Measurements from ENCODE around the gene AFF3.

DNA sequence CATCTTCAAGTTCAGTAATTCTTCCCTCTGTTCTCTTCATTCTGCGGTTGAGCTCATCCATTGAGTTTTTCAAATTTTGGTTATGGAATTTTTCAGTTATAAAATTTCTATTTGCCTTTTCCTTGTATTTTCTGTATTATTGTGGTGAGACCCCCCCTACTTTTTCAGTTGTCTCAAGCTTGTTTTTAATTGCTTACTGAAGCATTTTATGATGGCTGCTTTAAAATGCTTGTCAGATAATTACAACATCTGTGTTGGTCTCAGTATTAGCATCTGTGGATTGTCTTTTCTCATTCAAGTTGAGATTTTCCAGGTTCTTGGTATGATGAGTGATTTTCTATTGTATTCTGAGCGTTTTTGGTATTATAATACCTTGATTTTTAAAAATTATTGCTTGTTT, 531.4 kb downstream of the AFF3 start:
- no peak for TF ChIP-seq POLR2A (IDR thresholded peaks at IDR 0.05)
- TF ChIP-seq, protein P1, sequence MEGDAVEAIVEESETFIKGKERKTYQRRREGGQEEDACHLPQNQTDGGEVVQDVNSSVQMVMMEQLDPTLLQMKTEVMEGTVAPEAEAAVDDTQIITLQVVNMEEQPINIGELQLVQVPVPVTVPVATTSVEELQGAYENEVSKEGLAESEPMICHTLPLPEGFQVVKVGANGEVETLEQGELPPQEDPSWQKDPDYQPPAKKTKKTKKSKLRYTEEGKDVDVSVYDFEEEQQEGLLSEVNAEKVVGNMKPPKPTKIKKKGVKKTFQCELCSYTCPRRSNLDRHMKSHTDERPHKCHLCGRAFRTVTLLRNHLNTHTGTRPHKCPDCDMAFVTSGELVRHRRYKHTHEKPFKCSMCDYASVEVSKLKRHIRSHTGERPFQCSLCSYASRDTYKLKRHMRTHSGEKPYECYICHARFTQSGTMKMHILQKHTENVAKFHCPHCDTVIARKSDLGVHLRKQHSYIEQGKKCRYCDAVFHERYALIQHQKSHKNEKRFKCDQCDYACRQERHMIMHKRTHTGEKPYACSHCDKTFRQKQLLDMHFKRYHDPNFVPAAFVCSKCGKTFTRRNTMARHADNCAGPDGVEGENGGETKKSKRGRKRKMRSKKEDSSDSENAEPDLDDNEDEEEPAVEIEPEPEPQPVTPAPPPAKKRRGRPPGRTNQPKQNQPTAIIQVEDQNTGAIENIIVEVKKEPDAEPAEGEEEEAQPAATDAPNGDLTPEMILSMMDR (IDR thresholded peaks at IDR 0.05): no peak
- TF ChIP-seq EP300 (IDR thresholded peaks at IDR 0.05): no peak

All from stomach (tissue), 4 donors.